GM18861 (cell line): Measurements from ENCODE around the gene CTAGE4.
A peak's percentile ranks its signal among the peaks of the same experiment; 100 is the strongest.
"Not testable (repeated sequence)": the region's sequence is repeated elsewhere in the genome, so short reads cannot be mapped to it uniquely, and the experiment has no call there.

Experiments
- ATAC-seq: cut with Tn5 transposase; IDR thresholded peaks from one replicate; pipeline ENCODE4 v1.9.1; 2021; ENCODE audit not compliant: unreplicated experiment

Gene CTAGE4

GRCh38 chr7:144183166-144183565 is at the start of gene CTAGE4:
TSS of gene CTAGE4 (plus strand) at chr7:144183466. CDS start at chr7:144183504, 38 bp downstream.
- ATAC-seq, result not testable (repeated sequence)

- no peak for ATAC-seq
Observed at GRCh38 chr7:144134116-144134515, 49.1 kb upstream of the CTAGE4 start.

- no peak for ATAC-seq
Observed at GRCh38 chr7:144137501-144137900, 45.8 kb upstream of the CTAGE4 start.

GRCh38 chr7:144142187-144142586 is 41.1 kb upstream of the CTAGE4 start:
- no peak for ATAC-seq

GRCh38 chr7:144144426-144144825 is 38.8 kb upstream of the CTAGE4 start:
- ATAC-seq, result no peak

- no peak for ATAC-seq
Observed at GRCh38 chr7:144148224-144148827, 34.9 kb upstream of the CTAGE4 start.

- no peak for ATAC-seq
Observed at GRCh38 chr7:144158861-144159260, 24.4 kb upstream of the CTAGE4 start.

- ATAC-seq, result no peak
Observed at GRCh38 chr7:144164784-144165183, 18.5 kb upstream of the CTAGE4 start.

GRCh38 chr7:144171594-144172350 is 11.5 kb upstream of the CTAGE4 start:
- not testable (repeated sequence) for ATAC-seq

- ATAC-seq, result no peak
Observed at GRCh38 chr7:144174613-144175012, 8.7 kb upstream of the CTAGE4 start.

- peak; percentile 89 for ATAC-seq
Observed at GRCh38 chr7:144178380-144179164, 4.7 kb upstream of the CTAGE4 start.

GRCh38 chr7:144179165-144179479 is 4.1 kb upstream of the CTAGE4 start:
- not testable (repeated sequence) for ATAC-seq

- ATAC-seq, result not testable (repeated sequence)
Observed at GRCh38 chr7:144187848-144188247, 4.6 kb downstream of the CTAGE4 start.

- not testable (repeated sequence) for ATAC-seq
Observed at GRCh38 chr7:144188578-144189171, 5.4 kb downstream of the CTAGE4 start.

GRCh38 chr7:144193782-144194181 is 10.5 kb downstream of the CTAGE4 start:
- not testable (repeated sequence) for ATAC-seq

- ATAC-seq, result not testable (repeated sequence)
Observed at GRCh38 chr7:144194453-144194852, 11.2 kb downstream of the CTAGE4 start.

- peak; percentile 69 for ATAC-seq
Observed at GRCh38 chr7:144195212-144195872, 12.1 kb downstream of the CTAGE4 start, which contains the start of gene ARHGEF35. TSS of gene ARHGEF35 (minus strand) at chr7:144195833. CDS start at chr7:144188383, 7,450 bp downstream.

GRCh38 chr7:144198934-144199333 is 15.7 kb downstream of the CTAGE4 start:
- ATAC-seq, result not testable (repeated sequence)

- peak; percentile 26 for ATAC-seq
Observed at GRCh38 chr7:144201978-144202377, 18.7 kb downstream of the CTAGE4 start.

- not testable (repeated sequence) for ATAC-seq
Observed at GRCh38 chr7:144203086-144203485, 19.8 kb downstream of the CTAGE4 start.

GRCh38 chr7:144205306-144205705 is 22.0 kb downstream of the CTAGE4 start:
- ATAC-seq, result not testable (repeated sequence)
